Activated T-cell treated with anti-CD3 and anti-CD28 coated beads for 1 hour (primary cell): Measurements from ENCODE around the gene CAMK1G.

Experiments used
- DNase-seq: peaks from one replicate; pipeline ENCODE4 v3.0.0-alpha.2; 2020; ENCODE audit warnings: low read depth

CAMK1G gene

DNA sequence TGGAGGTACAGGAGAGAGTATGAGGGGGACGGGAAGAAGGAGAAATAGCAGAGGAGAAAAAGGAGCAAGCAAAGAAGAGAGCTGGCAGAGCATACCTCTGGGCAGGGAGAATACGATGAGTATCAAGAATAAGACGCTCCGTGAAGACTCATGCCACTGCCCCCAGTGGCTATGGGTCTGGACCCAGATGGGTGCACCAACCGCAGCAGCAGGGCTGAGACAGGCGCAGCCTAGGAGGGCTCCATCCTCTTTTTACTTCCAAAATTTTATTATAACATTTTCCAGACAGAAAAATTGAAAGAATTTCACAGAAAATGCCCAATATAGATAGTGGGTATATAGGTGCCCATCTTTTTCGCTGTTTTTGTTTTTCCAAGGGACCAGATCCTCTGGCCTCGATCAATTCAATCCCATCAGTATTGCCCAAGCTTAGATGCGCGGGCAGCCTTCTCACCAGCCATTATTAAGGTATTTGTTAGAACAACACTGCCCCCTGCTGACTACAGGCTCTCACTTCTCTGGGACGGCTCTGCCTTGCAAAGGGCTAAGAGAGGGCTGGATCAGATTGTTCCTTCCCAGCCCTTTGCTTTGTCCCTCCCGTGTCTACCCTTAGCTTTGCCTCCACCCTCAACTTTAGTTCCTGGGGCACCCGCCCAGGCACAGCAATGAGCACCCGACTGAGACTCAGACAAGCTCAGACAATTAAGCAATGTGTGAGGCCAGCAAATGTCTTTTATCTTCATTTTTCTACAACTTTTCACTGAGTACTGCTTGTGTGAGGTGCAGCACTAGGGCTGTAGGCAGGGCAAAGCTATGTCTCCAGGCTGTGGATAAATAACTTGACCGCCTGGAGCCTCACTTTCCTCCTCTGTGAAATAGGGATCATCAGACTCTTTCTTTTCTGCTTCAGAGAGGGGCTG lies 17.5 kb upstream of the CAMK1G start:
- DNase-seq = peak; percentile 65

DNA sequence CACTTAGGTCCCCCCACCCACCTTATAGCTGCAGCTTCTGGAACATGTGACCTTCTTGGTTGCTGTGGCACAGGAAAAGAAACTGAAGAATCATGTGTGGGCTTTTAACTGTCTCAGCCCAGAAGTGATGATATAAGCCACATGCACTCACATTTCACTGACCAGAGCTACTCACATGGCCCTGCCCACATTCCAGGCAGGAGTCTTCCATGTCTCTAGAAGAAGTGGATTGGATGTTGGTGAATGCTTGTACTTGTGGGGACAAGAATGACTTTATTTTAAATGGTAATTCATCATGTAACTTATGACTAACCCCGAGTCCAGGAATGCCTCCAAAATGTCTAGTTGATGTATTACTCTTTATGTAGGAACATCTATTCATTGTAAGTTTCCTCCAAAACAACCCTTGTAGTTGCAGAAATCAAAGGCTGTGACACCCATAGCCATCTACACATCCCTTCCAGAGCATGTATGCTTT lies 15.8 kb upstream of the CAMK1G start:
- no peak for DNase-seq

DNA sequence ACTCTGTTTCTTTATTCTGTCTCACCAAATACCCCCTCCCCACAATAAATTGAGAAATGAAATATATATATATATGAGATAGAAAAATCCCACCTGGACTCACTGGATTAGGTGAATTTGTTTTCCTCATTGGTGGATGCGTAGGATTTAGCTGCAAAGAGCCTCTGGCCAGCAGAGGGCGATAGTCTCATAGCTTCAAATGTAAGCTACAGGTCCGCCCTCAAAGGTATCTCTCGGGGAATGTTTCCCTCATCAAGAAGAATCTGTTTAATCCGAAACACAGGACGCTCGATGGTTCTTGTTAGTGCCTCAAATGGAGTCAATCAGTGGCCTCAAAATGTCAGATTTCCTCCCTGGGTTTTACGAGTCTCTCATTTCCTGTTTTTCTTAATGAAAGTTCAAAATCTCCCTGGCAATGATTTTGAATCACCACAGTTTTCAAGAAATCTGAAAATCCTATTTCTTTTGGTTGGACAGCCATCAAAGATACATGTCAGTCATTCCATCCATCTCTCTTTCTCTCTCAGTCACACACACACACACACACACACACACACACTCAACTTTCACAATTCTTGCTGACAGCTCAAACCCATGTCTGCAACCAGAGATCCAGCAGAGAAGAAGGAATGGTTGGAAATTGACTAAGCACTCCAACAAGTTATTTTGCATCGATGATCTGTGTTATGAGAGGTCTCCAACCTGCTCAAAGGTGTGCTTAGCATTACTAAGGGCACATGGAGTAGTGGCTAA lies 13.9 kb upstream of the CAMK1G start:
- DNase-seq = peak; percentile 73

DNA sequence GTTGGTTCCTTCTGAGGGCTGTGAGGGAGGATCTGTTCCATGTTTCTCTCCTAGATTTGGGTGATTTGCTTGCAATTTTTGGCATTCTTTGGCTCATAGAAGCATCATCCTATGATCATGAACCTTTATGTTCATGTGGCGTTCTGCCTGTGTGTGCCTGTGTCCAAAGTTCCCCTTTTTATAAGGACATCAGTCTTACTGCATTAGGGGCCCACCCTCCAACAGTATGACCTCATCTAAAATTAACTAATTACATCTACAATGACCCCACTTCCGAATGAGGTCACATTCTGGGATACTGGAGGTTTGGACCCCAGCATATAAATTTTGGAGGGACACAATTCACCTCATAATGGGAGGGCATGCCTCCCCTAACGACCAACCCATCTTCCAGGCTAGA lies 12.8 kb upstream of the CAMK1G start:
- no peak for DNase-seq

DNA sequence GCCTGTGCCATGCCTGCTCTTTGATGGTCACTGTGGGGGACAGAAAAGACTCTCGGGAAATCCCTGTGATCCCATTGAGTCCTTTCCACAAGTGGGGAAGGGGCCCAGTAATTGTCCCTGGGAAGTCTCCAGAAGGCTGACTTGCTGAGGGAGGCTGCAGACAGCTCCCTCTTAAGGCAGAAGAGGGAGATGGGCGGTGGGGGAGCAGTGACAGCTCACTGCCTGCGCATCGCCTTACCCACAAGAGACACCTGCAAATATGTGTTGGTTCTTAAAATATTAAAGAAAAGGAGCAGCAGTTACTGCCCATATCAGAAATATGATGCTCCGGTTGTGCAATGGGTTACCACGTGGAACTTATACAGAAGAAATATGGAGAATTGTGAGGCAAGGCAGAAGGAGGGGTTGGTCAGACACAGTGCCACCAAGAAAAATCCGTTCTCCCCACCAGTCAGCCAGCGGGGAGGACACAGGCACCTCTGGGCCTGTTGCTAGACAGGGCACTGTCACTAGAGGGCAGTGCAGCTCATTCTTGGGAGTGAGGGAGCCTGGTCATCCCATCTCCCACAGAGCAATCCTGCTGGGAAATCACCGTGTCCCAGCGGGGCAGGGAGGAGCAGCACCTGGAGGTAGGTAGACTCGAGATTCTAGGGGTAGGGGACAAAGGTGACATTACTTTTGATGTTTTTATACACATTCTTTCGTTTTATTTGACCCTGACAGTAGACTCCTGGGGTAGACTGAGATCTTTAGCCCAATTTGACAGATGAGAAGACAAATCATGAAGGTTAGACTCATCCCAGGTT lies 6.9 kb upstream of the CAMK1G start:
- peak; percentile 55 for DNase-seq

DNA sequence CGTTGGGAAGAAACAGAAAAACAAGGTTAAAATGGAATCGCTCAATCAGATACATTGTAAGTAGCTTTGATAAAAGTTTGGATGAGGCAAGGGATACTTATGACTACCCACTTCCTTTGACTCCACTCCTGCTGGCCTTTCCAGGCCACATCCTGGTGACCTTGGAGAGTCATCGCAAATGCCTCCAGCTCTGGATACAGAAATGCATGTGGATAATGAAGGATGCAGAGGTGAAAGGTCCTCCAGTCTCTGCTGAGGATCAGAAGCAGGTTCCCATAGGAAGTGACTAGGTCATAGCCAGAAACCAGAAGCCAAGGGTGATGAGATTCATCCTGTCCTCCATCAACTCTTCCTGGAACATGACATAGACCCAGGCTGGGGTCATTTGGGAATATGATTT lies 6.2 kb upstream of the CAMK1G start:
- no peak for DNase-seq

DNA sequence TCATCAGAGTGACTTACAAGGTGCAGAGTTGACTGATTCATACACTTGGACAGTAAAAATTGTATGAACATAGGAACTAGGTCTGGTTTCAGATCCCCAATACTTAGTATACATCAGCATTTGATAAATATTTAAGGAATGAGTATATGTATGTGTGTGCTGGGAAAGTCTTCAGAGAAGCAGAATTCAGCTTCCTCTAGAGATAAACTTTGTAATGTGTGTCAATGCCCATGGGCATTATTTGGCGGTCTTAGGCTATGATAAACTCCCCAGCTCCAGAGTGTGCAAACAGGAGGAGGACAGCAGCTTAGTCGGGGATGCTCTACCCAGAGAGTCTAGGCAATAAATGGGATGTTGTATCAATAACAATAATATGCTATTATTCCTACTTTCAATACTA lies 2.9 kb upstream of the CAMK1G start:
- no peak for DNase-seq

DNA sequence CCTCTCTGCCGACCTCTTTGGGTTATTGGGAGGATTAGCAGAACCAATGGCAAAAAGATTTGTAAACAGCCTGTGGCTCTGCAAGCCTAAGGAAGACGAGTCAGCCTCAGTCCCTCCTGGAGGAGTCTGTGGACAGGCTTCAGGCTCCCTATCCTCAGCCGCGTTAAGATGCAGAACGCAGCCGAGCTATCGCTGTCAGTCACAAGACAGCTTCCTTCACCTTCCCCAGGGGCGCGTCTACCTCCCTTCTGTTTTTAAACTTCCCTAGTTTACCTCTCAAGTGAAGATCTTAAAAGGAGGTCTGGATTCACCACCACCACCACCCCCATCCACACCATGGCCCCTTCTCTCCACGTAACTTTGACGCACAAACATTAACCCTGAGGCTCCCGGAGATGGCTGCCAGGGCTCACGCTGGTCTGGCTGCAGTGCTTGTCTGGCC lies 738 bp downstream of the CAMK1G start:
- no peak for DNase-seq

DNA sequence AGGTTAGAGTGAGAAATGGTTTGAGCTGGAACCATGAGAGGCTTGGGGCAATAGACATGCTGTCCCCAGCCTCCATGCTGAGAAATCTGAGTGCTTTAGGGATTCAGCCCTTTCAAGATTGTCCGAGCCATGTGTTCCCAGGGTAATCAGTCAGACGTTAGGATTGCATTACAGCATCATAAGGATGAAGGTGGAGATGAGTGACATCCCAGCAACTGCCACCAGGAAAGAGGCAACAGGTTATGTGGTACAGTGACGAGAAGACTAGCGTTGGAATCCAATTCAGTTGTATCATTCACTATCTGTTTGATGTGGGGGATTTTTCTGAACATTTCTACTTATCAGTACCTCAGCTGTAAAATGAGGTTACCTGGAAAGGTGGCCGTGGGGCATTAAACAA lies 1.7 kb downstream of the CAMK1G start:
- no peak for DNase-seq

DNA sequence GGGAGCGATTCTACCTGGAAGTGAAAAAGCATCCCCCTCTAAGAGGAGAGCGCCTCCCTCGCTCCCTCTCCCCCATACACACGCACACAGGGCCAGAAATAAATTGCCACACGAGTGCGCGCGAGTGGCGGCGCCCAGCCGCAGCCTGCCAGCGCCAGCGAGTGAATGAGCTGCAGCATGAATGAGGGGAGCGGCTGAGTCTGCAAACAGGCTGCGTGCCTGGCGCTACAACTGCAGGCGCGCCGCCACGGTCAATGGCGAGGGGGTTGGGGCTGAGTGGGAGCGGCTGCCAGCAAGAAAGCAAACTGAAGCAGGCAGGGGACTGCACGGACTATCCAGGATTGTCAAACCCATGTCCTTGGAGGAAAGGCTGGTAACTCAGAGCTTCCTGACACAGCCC lies 2.2 kb downstream of the CAMK1G start:
- DNase-seq = no peak

DNA sequence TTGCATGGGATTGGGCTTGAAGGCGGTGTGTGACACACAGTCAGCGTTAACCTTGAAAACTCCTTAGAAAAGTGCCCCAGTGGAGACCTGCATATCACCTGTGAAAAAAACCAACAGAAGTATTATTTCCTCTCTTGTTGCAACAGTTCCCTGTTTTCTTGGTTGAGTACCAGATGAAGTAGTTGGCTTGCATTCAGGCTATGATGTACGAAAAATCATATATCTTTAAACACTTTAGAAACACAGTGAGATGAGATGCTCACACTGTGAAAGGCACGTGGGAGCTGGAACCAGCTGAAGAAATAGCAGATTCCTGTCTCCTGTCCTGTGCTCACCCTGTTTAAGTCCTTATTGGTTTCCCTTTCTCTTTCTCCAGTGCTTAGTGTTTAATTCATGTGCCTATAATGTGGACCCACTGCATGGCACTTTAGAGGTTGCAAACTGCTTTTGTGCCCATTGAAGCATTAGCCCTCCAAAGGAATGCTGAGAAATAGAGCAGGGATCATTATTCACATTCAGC lies 2.8 kb downstream of the CAMK1G start:
- DNase-seq = no peak

DNA sequence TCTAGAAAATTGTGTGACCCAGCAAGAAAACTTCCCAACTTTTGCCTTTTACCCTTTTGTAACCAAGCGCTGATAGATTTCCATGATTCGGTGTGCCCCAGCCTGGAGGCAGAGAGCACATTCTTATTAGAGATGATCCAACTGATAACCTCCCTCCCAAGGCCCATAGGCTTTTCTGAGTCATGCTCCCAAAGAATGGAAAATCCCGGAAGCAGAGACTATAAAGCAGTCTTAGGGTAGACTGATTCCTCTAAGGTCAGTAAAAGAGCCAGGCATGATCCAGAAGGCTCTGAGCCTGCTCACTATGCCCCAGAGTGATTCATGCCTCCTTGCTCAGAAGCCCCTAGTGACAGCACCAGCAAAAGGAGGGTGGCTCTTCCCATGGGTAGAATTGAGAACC lies 4.3 kb downstream of the CAMK1G start:
- DNase-seq = no peak

DNA sequence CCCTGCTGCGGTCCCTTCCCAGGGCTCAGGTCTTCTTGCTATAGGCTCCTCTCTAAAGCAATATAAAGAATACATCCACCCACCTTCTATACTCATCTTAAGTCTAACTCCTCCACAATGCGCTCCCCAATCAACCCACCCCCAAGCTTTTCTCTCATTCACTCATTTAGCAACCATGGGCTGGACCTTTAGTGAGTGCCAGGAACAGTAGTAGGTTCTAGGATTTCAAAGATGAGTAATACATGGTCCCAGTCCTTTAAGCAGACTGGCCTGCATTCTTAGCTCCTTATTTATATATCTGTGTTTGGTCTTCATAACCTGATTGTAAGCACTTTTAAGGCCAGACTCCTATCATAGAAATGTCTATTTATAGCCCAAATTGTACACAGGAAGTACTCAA lies 5.9 kb downstream of the CAMK1G start:
- DNase-seq = no peak

DNA sequence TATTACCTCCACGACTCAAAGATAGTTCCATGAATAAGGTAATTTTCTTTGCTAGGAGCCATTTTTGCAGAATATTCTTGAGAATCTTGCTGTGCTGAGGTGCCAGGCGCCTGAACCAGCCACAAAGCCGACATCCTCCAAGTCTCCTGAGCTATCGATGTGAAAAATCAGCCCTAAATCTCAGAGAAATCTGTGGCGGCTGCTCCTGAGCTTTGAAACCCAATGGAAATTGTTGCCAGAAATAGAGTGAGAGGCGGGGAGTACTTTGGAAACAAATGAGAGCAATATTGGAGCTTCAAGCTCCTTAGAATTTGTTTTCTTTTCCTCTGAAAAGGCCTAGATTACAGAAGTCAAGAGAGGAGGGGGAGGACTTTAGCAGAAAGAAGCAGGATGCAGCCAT lies 6.3 kb downstream of the CAMK1G start:
- no peak for DNase-seq

DNA sequence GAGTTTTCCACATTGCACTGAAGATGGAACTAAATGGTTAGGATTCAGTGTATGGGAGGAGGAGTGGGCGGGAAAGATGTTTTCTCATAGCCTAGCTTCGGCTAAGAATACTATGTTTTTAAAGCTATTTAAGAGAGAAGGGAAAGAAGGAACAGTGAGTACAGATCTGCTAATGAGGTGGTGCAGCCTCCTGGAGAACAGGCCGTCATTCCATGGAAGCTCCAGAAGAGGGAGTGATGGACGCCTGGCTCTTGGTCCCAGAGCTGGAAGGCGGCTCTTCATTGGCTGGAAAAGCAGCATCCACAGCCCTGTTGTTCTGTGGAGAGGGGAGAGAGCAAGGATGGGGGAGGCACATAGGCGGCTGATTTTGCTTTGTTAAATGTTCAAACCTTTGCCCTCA lies 6.9 kb downstream of the CAMK1G start:
- DNase-seq = no peak

DNA sequence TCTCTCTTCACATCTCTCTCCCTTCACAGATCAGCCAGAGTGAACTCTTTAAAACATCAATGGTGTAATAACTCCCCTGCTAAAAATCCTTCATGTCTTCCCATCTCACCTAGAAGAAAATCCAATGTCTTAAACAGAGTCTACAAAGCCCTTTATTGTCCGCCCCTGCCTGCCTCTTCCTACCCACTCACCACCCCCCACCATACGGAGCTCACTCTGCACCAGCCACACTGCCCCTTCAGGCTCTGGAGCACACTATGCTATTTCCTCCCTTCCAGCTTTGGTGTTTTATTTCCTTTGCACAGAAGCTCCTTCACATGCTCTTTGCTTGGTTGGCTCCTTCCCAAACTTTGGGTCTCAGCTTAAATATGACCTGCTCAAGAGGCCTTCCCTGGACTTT lies 10.2 kb downstream of the CAMK1G start:
- no peak for DNase-seq

DNA sequence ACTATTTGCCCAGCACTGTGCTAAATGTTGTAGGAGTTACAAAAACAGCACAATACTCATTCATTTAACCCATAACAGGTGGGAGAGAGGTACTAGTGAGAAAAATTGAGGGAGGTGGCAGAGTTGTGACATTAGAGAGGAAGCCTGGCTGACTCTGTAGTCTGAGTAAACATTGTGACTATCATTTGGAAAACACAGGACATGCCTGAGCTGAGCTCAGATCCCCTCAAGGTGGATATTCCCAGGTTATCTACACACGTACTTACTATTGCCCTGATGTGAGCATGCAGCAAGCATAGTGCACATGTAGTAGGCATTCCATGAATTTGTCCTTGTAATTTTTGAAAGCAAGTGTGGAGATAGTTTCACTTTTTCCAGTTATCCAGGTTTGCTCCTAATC lies 10.9 kb downstream of the CAMK1G start:
- DNase-seq = no peak

DNA sequence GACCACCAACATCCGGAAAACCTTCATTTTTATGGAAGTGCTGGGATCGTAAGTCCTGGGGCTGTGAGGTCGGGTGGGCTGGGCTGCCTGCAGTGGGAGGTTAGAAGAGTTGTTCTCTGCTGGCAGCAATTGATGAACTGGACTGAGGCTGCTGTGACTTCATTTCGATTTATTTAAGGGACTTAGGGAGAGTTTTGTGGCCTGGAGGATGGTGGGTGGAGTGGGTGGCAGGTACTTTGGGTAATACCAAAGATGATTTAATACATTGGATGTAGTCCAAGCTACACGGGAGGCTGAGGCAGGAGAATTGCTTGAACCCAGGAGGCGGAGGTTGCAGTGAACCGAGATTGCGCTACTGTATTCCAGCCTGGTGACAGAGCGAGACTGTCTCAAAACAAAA lies 11.5 kb downstream of the CAMK1G start:
- DNase-seq = no peak

DNA sequence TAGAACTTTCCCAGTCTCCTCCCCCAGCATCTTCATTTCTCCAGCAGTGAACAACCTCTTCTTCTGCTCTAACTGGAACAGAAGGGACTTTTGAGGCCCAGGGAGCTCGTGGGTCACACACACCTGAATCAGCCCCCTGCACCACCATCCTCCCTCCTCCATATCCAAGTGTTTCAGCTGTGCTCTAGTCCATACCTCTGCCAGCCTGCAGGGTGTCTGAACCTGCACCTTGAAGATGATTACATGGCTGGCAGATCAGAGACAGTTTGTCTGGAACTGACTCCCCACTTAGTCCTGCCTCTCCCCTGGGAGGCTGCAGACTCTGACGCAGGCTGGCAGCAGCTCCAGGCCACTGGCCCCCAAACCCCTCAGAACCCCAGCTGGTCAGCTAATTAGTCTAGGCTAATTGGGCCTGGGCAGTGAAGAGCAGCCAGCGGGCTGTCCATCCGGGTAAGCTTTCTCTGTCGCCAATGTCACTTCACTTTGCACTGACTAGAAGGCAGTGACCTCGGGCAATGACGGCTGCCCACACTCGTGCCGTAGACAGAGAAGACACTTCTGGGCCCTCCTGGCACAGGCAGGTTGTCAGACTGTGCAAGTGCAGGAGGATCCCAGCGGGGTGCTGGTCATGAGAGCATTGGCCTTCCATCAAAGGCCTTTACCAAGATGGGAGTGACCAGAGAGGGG lies 12.2 kb downstream of the CAMK1G start:
- no peak for DNase-seq

DNA sequence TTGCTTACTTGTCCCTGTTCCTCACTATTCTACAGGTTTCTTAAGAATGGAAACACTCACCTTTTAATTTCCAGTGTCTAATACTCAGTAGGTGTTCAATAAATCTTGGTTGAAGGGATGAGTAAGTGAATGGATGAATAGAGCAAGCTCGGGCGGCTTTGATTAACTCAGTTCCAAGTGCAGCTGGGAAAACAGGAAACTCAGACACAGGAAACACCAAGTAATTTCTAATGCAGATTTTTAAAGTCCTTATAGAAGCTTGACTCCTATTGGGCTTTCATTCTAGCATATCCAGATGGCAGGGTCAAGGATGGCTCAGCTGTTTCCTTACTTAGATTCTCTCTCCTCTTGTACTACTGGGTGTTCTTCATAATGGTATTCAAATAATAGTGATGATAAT lies 14.0 kb downstream of the CAMK1G start:
- no peak for DNase-seq

DNA sequence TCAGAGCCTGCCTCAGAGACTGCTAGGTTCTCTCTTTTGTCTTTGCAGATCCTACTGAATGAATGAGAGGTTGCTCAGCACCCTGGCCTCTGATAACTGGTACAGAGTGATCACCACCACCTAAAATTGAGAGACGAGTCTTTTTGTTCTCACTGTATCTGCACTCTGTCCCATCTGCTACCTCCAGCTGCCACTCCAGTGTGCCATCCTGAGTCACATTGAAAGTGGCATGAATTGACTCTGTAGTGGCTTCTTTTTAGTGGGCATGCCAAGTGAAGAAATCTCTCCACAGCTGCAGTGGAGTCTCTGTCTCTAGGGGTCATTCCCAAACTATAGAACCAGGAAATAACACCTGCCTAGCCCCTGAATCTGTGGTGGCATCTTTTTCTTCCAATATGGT lies 14.7 kb downstream of the CAMK1G start:
- DNase-seq = no peak

DNA sequence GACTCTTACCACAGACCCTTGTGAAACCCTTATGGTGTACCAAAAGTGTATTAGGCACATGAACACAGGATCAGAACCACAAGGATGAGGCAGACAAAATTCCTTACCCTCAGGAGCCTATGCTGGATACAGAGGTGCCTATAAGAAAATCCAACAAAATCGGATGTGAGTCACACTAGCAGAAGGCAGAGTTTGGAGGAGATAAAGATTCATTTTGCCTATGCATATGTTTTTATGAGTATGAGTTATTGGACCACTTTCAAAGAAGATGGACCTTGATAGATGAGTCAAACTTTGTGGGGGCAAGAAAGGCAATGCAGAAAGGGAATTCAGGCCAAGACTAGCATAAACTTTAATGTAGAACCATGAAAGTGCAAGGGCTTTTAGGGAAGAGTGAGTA lies 17.0 kb downstream of the CAMK1G start:
- no peak for DNase-seq
